GM21390 (cell line): ENCODE measurements around the gene NINJ1.

ENCODE experiments used
- ATAC-seq: cut with Tn5 transposase; IDR thresholded peaks from one replicate; pipeline ENCODE4 v1.9.1; 2021; ENCODE audit not compliant: unreplicated experiment

The NINJ1 gene

DNA sequence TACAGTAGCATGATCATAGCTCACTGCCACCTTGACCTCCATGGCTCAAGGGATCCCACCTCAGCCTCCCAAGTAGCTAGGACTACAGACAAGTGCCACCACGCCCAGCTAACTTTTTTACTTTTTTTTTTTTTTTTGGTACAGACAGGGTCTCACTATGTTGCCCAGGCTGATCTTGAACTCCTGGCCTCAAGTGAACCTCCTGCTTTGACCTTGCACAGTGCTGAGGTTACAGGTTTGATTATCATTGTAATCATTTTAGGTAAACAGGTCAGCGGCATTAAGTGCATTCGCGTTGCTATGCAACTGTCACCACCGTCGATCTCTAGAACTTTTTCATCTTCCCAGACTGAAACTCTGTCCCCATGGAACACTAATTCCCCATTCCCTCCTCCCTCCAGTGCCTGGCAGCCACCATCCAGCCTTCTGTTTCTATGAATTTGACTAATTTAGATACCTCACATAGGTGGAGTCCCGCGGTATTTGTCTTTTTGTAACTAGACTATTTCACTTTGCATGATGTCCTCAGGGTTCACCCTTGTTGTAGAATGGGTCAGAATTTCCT lies 43.9 kb downstream of the NINJ1 start:
- ATAC-seq: no peak

DNA sequence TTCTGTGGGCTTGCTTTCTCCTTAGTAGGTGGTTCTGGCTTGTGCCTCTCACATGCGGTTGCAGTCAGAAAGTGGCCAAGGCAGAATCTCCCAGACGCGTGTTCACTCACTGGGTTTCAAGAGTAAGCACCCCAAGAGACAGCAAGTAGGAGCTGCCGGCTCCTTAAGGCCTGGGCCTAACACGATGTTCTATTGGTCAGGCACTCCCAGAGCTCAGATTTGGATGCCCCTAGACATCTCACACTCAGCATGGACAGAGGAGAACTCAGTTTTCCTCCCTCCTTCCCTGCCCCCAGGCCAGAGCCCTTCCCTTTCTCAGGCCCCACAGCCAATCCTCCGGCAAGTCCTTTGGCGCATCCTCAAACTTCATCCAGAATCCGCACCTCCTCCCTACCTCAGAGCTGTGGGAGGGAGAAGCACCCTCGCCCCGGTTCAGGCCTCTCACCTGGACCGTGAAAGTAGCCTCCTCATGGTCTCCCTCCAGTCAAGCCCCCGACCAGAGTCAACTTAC lies 44.5 kb downstream of the NINJ1 start:
- ATAC-seq: no peak

DNA sequence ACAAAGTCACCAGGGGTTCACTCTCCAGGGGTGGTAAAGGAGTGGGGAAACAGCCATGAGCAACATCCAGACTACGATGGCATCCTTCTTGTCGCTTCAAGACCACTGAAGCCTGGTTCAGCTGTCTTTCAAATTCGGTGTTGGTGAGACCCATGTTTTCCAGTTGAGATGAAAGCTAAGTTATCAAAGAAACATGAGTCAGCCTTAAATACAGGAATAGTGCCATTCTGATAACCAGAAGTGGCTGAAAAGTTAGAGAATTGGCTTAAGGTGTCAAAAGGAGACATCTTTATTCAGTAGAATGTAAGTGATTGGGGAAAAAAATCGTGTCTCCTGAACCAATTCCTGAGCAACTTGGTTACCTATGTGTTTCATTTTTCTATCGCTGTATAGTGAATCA lies 45.0 kb downstream of the NINJ1 start:
- no peak for ATAC-seq

DNA sequence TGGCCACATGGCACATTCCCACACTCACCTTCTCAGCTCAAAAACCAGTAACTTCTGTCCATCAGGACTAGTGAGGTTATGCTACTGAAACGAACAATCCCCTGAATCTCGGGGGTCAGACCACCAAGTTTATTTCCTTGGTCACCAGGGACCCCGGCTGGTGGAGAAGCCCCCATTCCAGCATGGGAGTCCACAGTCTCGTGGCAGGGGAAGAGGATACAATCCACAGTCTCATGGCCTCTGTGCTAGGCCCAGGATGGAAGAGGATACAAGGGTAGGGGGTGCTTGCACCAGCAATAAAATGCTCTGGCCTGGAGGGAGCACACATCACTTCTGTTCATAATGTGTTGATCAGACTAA lies 45.4 kb downstream of the NINJ1 start:
- no peak for ATAC-seq

DNA sequence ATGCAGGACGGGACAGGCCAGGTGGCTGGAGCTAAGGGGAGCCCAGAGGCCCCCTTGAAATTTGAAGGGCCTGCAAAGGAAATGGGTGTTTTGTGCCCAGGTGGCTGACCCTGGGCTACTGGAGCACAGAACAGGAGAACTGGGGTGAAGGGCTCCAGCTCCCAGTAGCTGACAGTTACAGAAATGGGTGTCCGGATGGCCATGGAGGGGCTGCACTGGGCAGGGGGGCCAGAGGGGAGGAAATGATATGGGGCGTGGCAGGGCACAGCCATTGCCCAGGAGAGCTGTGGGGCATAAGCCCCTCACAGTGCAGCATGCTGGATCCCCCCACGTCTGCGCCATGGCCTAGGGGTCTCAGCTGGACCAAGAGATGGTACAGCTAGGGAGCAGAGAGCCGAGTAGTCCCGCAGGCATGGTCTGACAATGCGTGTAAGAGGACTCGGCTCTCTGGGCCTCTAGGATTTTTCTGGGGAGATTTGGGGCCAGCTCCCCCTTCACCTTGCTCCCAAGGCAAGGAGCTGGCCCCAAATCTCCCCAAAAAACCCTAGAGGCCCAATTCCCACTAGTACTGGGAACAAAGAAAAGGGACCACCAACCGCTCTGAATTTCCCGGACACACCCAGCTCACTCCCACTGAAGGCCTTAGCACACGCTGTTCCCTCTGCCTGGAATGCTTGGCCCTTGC lies 45.9 kb downstream of the NINJ1 start:
- no peak for ATAC-seq

DNA sequence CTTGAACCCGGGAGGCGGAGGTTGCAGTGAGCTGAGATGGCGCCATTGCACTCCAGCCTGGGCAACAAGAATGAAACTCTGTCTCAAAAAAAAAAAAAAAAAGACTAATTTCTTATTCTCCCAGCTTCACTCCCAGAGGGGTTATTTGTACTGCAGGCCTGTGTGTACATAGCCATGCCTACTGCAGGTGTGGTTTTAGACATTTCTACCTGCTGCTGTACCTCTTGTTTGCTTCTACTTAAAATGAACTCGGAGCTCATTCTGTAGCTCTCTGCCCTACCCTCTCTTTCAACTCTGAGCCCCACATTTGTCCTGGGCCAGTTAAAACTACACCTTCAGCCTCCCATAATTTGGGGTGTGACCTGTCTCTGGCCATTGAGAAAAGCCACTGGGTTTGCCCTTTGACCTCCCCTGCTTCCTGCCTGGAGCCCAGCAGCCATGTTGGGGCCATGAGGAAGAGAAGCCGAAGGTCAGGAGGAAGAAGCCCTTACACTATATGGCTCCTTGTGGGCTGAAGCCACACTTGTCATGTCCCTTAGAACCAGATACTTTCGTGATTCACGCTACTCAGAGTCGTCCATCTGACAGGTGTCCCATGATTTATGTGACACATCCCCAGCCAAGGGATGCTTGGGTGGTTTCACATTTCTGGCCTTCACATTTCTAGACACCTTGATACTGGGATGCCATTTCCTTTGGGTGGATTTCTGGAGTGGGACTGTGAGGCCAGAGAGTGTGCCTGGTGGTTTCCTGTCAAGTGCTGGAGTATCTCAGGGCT lies 47.4 kb downstream of the NINJ1 start:
- ATAC-seq: no peak

DNA sequence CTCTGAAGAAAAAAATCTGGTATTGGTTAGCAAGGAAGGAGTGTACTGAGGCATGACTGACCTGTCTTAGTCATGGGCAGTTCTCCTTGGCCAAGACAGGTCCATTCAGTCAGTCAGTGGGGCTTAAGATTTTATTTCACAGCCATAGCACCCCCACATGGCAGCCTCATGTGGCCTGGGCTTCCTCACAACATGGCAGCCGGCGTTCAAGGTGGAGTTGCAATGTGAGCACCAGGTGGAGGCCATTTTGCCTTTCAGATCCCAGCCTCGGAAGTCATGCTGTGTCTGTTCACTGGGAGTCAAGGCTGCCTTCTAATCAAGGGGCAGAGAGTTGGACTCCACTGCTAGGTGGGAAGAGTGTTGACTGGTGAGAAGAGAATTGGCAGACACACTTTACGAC lies 48.4 kb downstream of the NINJ1 start:
- ATAC-seq: no peak

DNA sequence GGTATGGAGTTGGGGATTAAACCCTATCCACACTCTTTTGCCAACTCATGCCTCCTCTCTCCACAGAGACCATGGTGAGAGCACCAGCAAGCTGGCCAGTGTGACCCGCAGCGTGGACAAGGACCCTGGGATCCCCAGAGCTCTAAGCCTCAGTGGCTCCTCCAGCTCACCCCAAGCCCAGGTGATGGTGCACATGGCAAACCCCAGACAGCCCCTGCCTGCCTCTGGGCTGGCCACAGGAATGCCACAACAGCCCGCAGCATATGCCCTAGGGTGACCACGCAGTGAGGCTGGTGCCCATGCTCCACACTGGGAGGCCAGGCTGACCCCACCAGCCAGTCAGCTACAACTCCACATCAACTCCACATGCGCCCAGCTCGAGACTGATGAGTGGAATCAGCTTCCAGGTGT lies 49.6 kb downstream of the NINJ1 start:
- ATAC-seq: no peak

DNA sequence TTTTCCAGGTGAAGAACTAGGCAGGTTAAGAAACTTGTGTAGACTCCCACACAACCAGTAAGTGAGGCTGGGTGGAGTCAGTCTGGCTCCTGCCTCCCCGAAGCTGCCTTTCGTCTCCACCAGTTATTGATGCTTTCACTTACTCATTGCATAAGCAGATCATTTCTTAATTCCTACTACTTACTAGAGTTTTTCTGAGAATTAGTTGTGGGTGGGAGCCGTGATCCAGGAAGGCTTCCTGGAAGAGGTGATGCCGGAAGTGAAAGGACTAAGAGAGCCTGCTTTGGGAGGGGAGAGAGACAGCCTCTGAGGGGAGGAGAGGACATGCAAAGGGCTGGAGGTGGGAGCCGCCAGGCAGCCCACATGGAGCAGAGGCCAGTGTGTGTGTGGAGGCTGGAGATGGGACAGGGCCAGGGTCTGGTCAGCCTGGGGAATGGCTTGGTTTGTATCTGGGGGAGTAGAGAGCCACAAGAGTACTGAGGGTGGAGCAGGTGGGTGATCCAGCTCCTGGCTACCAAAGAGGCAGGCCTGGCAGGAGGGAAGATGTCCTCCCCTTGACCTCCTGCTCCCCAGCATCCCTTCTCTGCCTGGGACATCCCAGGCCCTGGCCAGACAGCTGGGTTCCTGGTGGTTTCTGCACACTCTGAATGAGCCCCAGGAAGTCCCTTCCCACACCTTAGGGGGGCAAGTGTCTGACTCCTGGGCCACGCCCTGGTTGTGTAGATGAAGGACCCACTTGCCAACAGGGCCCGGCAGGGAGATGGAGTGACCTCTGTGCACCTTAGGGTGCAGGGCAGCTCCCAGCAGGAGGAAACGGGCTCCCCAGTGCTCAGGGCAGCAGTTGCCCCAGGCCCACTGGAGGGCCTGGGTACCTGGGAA lies 50.2 kb downstream of the NINJ1 start:
- ATAC-seq: no peak

DNA sequence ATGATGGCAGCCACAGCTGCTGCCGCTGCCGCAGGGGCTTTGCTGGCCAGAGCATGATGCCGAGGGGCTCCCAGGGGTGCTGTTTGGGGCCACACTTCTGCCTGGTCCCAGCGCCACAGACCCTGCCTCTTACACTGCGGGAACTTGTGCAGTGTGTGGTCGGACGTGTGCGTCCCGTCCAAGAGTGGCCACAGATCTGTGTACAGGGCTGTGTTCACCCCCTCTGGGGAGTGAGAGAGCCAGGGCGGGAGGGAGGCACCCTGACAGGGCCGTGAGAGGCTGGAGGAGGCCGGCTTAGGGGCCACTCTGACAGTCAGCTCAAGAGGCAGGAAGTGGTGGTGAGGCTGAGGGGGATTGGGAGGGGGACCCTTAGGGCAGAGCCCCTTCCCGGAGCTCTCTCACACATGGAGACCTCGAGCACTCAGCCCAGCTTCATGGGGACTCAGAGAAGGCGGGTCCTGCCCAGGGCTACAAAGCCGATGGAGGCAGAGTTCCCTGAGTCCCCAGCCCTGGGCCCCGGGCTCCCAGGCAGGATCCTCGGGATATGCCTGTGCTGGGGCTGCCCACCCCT lies 51.1 kb downstream of the NINJ1 start:
- ATAC-seq: no peak

DNA sequence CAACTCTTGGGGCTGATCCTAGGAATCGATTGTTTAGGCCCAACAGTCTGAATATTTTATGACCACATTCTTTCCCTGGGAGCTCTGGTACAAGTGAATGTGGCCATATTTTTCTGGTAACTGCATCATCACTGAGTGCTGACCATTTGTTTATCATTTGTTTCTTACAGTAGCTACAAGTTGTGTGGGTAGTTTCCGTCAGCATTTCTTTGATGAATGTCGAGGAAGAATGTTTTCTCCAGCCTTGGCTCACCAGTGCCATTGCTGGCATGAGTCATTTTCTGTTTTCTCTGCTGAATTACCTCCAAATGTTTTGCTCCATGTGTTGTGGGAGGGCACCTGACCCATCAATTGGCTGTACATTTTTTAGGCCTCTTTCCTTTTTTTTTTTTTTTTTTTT lies 52.1 kb downstream of the NINJ1 start:
- no peak for ATAC-seq

DNA sequence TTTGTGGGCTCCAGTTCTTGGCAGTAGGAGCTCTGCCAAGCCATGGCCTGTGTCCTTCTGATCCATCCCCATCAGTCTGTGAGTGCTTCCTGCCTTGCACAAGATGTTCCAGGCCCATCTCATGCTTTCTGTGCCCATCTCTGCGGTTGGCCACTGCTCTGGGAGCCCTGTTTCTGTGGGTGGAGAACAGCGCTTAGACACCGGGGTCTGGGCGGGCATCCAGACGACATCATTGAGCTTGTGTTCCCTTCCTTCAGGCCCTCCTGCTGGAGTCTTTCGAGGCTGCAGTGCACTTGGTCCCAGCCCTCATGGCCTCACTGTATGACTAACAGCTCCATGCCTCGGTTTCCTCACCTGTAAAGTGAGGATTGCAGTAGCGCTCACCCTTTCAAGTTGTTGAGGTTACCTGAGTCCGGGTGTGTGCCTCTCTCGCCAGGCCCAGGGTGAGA lies 52.9 kb downstream of the NINJ1 start:
- ATAC-seq: no peak

DNA sequence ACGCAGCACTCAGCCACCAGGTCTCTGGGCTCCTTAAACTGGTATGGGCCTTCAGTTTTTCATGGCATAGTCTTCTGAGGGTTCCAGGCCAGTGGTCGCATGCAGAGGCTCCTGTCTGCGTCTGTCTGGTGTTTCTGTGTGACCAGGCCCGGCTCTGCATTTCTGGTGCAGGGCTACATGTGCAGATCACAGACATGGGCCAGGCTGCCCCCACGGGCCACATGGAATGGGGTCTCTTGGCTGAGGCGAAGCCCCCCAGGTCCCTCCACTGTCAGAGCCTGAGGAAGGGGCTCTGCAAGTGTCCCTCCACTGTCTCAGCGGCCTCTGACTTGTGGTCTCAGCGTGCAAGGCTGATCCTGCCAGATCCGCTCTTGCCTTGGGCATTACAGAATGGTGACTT lies 53.6 kb downstream of the NINJ1 start:
- no peak for ATAC-seq

DNA sequence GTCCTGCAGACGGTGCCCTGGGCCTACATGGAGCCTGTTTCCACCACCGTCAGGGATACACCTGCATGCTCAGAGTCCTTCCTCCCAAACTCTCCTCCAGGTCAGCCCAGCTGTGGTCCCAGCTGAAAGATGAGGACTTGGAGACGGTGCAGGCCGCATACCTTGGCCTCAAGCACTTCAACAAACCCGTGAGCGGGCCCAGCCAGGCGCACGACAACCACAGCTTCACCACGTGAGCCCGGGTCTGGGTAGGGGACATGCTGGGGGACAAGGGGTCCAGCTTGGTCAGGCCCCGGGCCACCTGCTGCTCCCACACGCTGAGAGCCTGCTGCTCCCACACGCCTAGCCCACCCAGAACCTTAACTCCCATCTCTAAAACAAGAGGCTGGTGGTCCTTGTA lies 54.7 kb downstream of the NINJ1 start:
- no peak for ATAC-seq

DNA sequence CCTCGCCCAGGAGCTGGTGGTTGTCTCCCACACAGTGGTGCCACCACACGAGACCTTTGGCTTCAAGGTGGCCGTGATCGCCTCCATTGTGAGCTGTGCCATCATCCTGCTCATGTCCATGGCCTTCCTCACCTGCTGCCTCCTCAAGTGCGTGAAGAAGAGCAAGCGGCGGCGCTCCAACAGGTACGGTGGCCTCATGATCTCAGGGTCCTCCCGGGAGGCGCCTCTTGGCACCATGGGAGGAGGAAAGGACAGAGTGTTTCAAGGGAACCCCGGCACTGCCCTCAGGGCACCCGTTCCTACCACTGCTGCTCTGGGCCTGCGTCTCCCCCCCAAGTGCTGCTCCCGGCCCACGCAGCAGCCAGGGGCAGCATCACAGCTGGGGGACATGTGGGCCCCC lies 56.2 kb downstream of the NINJ1 start:
- no peak for ATAC-seq

DNA sequence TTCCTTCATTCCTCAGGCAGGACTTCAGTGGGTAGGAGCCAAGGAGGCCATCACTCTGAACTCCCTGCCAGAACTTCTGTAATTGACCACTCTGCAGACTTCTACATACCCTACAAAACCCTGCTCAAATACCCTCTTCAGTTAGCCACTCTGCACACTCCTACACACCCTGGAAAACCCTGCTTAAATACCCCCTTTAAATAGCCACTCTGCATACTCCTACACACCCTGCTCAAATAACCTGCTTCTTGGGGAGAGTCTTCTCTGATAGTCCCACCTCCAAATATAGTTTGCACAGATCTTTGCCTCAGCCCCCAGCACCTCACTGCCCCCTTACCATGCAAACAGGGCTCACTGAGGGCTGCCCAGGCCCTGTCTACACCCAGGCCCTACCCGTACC lies 56.7 kb downstream of the NINJ1 start:
- ATAC-seq: no peak

DNA sequence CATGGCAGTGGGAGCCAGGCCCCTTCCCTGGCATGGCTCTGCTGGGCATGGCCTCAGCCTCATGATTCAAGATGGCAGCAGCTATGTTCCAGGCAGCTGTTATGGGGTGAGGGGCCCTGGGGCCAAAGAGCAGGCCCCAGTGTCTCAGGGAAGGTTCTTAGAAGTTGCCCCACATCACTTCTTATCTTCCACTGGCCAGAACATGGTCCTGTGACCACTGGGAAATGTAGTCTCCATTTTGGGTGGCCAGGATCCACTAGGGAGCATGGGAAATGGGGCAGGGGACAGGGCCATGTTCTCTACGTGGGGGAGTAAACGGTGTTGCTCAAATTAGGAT lies 57.3 kb downstream of the NINJ1 start:
- no peak for ATAC-seq

DNA sequence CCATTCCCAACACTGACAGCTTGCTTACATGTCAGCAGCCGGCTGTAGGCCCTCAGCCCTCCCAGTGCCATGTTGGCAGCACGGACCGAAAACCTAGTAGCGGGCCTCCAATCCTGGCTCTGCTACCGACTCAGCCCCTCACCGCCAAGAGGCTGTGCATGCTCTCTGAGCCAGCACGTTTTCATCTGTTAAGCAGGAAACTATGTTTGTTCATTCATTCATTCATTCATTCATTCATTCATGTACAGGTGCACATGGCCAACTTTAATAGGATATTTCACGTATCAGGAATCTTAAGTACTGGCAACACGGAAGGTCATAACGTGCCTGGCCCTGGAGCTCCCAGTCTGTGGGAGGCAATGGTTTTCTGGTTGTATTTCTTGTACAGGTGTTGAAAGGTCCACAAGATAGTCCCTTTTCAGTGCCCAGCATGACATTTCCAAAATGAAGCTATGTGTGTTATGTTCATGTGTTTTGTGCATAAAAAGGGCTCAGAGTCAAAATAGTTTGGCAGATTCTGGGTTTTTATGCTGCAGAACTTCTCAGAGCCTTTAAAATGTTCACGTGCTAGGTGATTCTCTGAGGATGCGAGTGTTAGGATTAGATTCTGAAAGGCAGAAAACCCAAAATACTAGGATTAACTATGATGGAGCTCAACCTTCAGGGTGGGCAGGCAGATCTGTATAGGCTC lies 57.8 kb downstream of the NINJ1 start:
- ATAC-seq: no peak

DNA sequence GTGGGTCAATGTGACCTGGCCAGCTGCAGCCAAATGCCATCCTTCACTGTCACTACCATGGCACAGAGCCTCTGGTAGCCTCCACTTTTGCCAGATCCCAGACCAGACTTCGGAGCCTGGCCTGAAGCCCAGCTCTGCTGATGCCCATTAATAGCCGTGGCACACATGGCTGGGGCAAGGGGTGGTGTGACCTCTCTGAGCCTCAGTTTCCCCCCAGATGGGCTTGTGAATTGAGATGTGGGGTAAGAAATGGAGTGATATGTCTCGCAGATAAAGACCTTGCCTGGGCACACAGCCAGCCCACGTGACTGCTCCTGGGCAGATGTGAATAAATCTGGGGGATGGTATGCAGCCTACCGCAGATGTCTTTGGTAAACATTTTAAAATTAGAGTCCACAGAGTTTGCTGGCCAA lies 61.7 kb downstream of the NINJ1 start:
- ATAC-seq: no peak
